ENCODE measurements around the gene EFTUD2. TPM values are rescaled to one million over a fixed set of nuclear protein-coding genes. Genes with fewer than 3 reads are reported as not detected.

Gene EFTUD2
- total and polyA plus RNA-seq, 9 of the 15 experiments (the other 6 are each of a cell fraction or from before 2014, with no cell fraction given) = 65.8 to 362 (median 218) TPM

DNA sequence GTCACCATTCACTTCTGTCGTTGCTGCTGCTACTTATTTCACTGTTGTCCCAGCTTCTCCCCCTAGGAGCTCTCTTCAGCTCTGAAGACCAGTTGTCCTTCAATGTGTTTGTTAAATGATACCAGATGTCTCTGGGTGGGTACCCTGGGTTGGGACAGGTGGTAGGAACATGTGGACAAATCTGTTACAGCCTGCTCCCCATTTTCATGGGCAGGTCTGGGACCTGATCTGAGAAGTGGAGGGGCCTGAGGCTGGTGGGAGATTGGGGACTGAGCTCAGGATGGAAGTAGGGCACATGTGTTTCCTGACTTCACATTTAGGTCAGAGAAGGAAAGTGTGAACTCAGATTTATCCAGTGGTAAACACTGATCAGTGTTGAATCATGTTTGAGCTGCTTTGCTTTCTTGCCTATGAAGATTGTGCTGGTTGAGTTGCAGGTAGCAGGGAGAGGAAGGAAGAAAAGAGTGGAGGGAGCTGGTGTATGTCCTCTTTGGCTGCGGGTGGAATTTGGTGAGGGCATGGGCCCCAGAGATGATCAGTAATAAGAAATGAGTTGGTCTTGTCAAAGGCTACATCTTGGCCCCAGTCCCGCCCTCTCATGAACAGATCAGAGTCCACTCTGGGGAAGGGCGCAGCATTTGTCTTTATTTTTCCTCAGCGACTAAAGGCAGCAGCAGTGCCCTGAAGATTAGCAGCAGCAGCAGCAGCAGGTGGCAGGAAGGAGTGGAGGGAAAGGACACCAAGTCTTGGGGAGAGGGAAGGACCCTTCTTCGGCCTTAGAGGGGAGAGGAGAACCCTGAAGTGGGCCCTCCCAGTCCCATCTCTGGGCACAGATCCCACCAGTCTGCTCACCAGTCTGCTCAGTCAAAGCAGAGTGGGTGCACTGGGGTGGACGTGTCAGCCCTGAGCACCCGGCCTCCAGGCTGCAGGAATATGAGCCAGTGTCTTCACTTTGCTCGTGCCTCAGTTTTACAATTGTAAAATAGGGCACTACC lies 6.1 kb upstream of the EFTUD2 start:
- intact Hi-C loops (cut with micrococcal nuclease) = no loop called here
- no peaks in the 10 kb centered on the region for H3K27me3 ChIP-seq (ENCODE audit: control insufficient read depth in 2 of 2, insufficient read depth in 2 of 2, low read length in 2 of 2)
- H3K36me3 ChIP-seq (ENCODE audit: control insufficient read depth, insufficient read depth, low read length) = no peaks in the 10 kb centered on the region
- H3K4me3 ChIP-seq = no peak overlapping the region
- peak overlapping the region; percentile 38 to 43; a peak in 2 of 4 replicates for H3K9ac ChIP-seq (ENCODE audit: insufficient read depth in 1 of 2, low read depth in 2 of 2, low read length in 2 of 2)
- 0 out of 4 replicates have a peak, but pooled peaks of 1 of the 2 experiments have one; percentile 12 for TF ChIP-seq KDM1A (IDR thresholded peaks at IDR 0.05)
- TF ChIP-seq ZC3H8 (IDR thresholded peaks at IDR 0.05) = no peak
- H3K9me1 ChIP-seq (ENCODE audit: control insufficient read depth, insufficient read depth, low read length) = peaks cover 7% of the 10 kb centered on the region
- CTCF ChIA-PET (ENCODE audit: low intra/inter-chr PET ratio) = no interaction called here
- H3K27ac ChIP-seq (ENCODE audit: extremely low read depth, low read depth, low read length) = peak overlapping the region; percentile 65; the same call in 1 of the 3 replicates
- H3K9me3 ChIP-seq (replicated peaks; ENCODE audit: control insufficient read depth, insufficient read depth, low read depth, low read length) = no peaks in the 10 kb centered on the region
- no peaks in the 10 kb centered on the region for H3K79me2 ChIP-seq (ENCODE audit: control insufficient read depth, insufficient read depth, low read length)
- 53% methylated on average over 9 of the region's 9 CpGs for WGBS (ENCODE audit: insufficient coverage, low coverage, missing lambda C conversion rate)
- no peaks in the 10 kb centered on the region for H4K20me1 ChIP-seq (replicated peaks; ENCODE audit: control insufficient read depth, insufficient read depth, low read length)
- no TSS peak for BruUV-seq (replicated peaks)
- FAIRE-seq (no peak), DNase-seq (ENCODE audit: extremely low read depth in 1 of 4, low spot score in 3 of 4) (no peak), ATAC-seq (no peak)
- in situ Hi-C loops (cut with MboI) = no loop called here
- peak overlapping the region; percentile 46 for H2AFZ ChIP-seq (ENCODE audit: low read depth, low read length)
- H3K4me1 ChIP-seq (replicated peaks in 1 of 2; ENCODE audit: control insufficient read depth in 2 of 2, insufficient read depth in 2 of 2, low read length in 2 of 2) = peaks cover 33 to 34% of the 10 kb centered on the region in 2 experiments
- POLR2A ChIA-PET = interaction anchor here (0.6 to 1.5 kb wide), 3 partner anchors 15 to 59 kb away, joined by 3 to 4 read pairs (median 4); no protein-coding TSS in a partner anchor
- peak overlapping the region; percentile 36; the same call in 1 of the 2 replicates for H3K4me2 ChIP-seq (ENCODE audit: insufficient read depth, low read length)

All from K562 (cell line).